HepG2 (cell line): ENCODE measurements around the gene SYNGR2. TPM values are rescaled to one million over a fixed set of nuclear protein-coding genes. Genes with fewer than 3 reads are reported as not detected.
A peak's percentile ranks its signal among the peaks of the same experiment; 100 is the strongest.

Experiments
- ATAC-seq: fragments of 200-7000 bp; cut with Tn5 transposase; 3 replicates; pipeline ENCODE4 v1.9.1; 2020; ENCODE audit warnings: mild to moderate bottlenecking, moderate library complexity
- BruUV-seq: library from RNA; stranded (reverse); fragments of 400-500 nt; replicated peaks from 2 replicates; lab custom pipeline; 2021; lab: Mats Ljungman, UMichigan
- CTCF ChIA-PET: fragments of 300-600 bp; formaldehyde crosslinking; extraction: SDS; loops from one replicate; lab custom pipeline; 2021; ENCODE audit warnings: low total read pairs, inconsistent platforms, low intra/inter-chr PET ratio; lab: Yijun Ruan, JAX
- POLR2A ChIA-PET: fragments of 350-600 bp; sonication (Branson Sonifier 250); formaldehyde crosslinking; loops from one replicate; lab custom pipeline; 2020; ENCODE audit warnings: antibody characterized with exemption, inconsistent platforms; lab: Yijun Ruan, JAX
- DNase-seq: peaks from one replicate; pipeline ENCODE4 v3.0.0-alpha.2; 2015; ENCODE audit warnings: low spot score
- FAIRE-seq: peaks from 3 replicates; lab custom pipeline; 2011; peaks lifted over from hg19 to GRCh38; lab: Jason Lieb, UNC
- H2AFZ ChIP-seq: one replicate; pipeline ENCODE4 v1.6.1; 2011; ENCODE audit warnings: low read length, inconsistent platforms
- H3K27ac ChIP-seq: fragments of 300-600 bp; 3 replicates; pipeline ENCODE4 v1.8.0; 2011; ENCODE audit warnings: mixed run types, mild to moderate bottlenecking, mixed read lengths, low read length, inconsistent platforms; ENCODE audit not compliant: insufficient read depth; ENCODE audit errors: extremely low read length
- H3K27me3 ChIP-seq, 2 experiments: fragments of 200-600 bp in 1 of 2; 2 replicates in 1 of 2; 3 replicates in 1 of 2; pipeline versions ENCODE4 v1.6.0 to v1.8.0; 2011; ENCODE audit warnings: low read length in 2 of 2, mild to moderate bottlenecking in 2 of 2, moderate library complexity in 2 of 2, inconsistent platforms in 1 of 2; ENCODE audit not compliant: insufficient read depth in 2 of 2, control insufficient read depth in 1 of 2
- H3K36me3 ChIP-seq, 2 experiments: fragments of 200-600 bp in 1 of 2; replicated peaks in 1 of 2; 2 replicates in 1 of 2; 3 replicates in 1 of 2; pipeline versions ENCODE4 v1.5.1 to v1.8.0; 2011; ENCODE audit warnings: low read length in 2 of 2, inconsistent platforms in 1 of 2; ENCODE audit not compliant: insufficient read depth in 2 of 2, control insufficient read depth in 1 of 2
- H3K4me1 ChIP-seq: 2 replicates; pipeline ENCODE4 v1.5.1; 2012; ENCODE audit warnings: low read length, inconsistent platforms; ENCODE audit not compliant: insufficient read depth
- H3K4me2 ChIP-seq: 2 replicates; pipeline ENCODE4 v1.6.0; 2011; ENCODE audit warnings: low read depth, low read length, inconsistent platforms
- H3K4me3 ChIP-seq, 3 experiments: fragments of 200-600 bp in 1 of 3; sonication (generic), shearing (Covaris generic) in 1 of 3; replicated peaks in 1 of 3; 2 replicates each; pipeline ENCODE4 v1.5.1; 2011 to 2016; ENCODE audit warnings: low read length in 3 of 3, inconsistent platforms in 2 of 3, low read depth in 2 of 3, mild to moderate bottlenecking in 2 of 3, control low read depth in 1 of 3, mixed read lengths in 1 of 3; ENCODE audit not compliant: insufficient read depth in 1 of 3
- H3K79me2 ChIP-seq: one replicate; pipeline ENCODE4 v1.6.1; 2011; ENCODE audit warnings: low read length, inconsistent platforms; ENCODE audit not compliant: insufficient read depth
- H3K9ac ChIP-seq: 2 replicates; pipeline ENCODE4 v1.6.0; 2011; ENCODE audit warnings: mild to moderate bottlenecking, low read depth, low read length, inconsistent platforms; ENCODE audit not compliant: insufficient read depth
- H3K9me3 ChIP-seq: 2 replicates; pipeline ENCODE4 v1.5.1; 2012; ENCODE audit warnings: mild to moderate bottlenecking, low read length
- H4K20me1 ChIP-seq: 2 replicates; pipeline ENCODE4 v1.6.0; 2011; ENCODE audit warnings: inconsistent platforms, mild to moderate bottlenecking, low read length, moderate library complexity; ENCODE audit not compliant: insufficient read depth
- BCL6 ChIP-seq: IDR thresholded peaks from 2 replicates; pipeline ENCODE4 v1.6.1; 2016; ENCODE audit warnings: missing genetic modification reagents, missing compliant biosample characterization
- EED ChIP-seq: sonication (generic); formaldehyde crosslinking; IDR thresholded peaks from 2 replicates; pipeline ENCODE4 v1.5.0; 2020; ENCODE audit warnings: mild to moderate bottlenecking, missing genetic modification reagents
- MXD1 ChIP-seq: sonication (generic); formaldehyde crosslinking; IDR thresholded peaks from 2 replicates; pipeline ENCODE4 v1.4.0; 2020; ENCODE audit warnings: mild to moderate bottlenecking, missing genetic modification reagents
- PAWR ChIP-seq: sonication (generic); formaldehyde crosslinking; IDR thresholded peaks from 2 replicates; pipeline ENCODE4 v1.4.0; 2020; ENCODE audit warnings: missing genetic modification reagents, mild to moderate bottlenecking, borderline replicate concordance
- PCBP2 ChIP-seq: fragments of 200-400 bp; formaldehyde crosslinking; optimal IDR thresholded peaks from 2 replicates; pipeline ENCODE3; 2018; ENCODE audit warnings: low read length, low read depth; ENCODE audit not compliant: poor library complexity, severe bottlenecking
- TBX2 ChIP-seq: sonication (generic); formaldehyde crosslinking; IDR thresholded peaks from 2 replicates; pipeline ENCODE4 v1.5.0; 2020; ENCODE audit warnings: missing genetic modification reagents, mild to moderate bottlenecking, borderline replicate concordance
- ZBTB42 ChIP-seq: sonication (generic); formaldehyde crosslinking; IDR thresholded peaks from 2 replicates; pipeline ENCODE4 v1.5.0; 2020; ENCODE audit warnings: mild to moderate bottlenecking, missing genetic modification reagents
- ZC3H13 ChIP-seq: sonication (generic); formaldehyde crosslinking; IDR thresholded peaks from 2 replicates; pipeline ENCODE4 v1.8.1; 2023; ENCODE audit warnings: mild to moderate bottlenecking, missing genetic modification reagents, moderate library complexity
- ZFP1 ChIP-seq: IDR thresholded peaks from 2 replicates; pipeline ENCODE4 v1.6.1; 2016
- ZFP36L1 ChIP-seq: sonication (generic); formaldehyde crosslinking; IDR thresholded peaks from 2 replicates; pipeline ENCODE4 v1.8.0; 2022; ENCODE audit warnings: mild to moderate bottlenecking, missing genetic modification reagents, moderate library complexity
- ZNF607 ChIP-seq: sonication (generic); formaldehyde crosslinking; IDR thresholded peaks from 2 replicates; pipeline ENCODE4 v1.5.1; 2020; ENCODE audit warnings: missing genetic modification reagents, mild to moderate bottlenecking, borderline replicate concordance
- ZNF7 ChIP-seq: IDR thresholded peaks from 2 replicates; pipeline ENCODE4 v1.6.1; 2016; ENCODE audit warnings: missing biosample characterization, missing genetic modification reagents
- ZNF766 ChIP-seq: sonication (generic); formaldehyde crosslinking; IDR thresholded peaks from 2 replicates; pipeline ENCODE4 v1.5.0; 2020; ENCODE audit warnings: missing genetic modification reagents, borderline replicate concordance
- ZNF788 ChIP-seq: sonication (generic); formaldehyde crosslinking; IDR thresholded peaks from 2 replicates; pipeline ENCODE4 v1.5.0; 2020; ENCODE audit warnings: mild to moderate bottlenecking, missing genetic modification reagents, borderline replicate concordance
- WGBS: methylation state at CpG from one replicate; pipeline ENCODE4 v1.1.6; 2017; ENCODE audit warnings: low lambda C conversion rate; 5-methylcytosine and 5-hydroxymethylcytosine counted together
- in situ Hi-C: cut with HindIII; loops from 2 replicates; pipeline ENCODE4 v1.10.0; 2017; ENCODE audit warnings: low pct_unique_long_range_greater_than_20kb; ENCODE audit not compliant: extremely low pct_ligation_motif_present
- intact Hi-C: fragments of 100-400 bp; cut with micrococcal nuclease; formaldehyde crosslinking; loops from one replicate; pipeline ENCODE4 v1.10.0; 2022; ENCODE audit not compliant: unreplicated experiment
- polyA plus RNA-seq, 8 experiments: library from polyadenylated mRNA; depleted of rRNA in 3 of 8; stranded (reverse) in 7 of 8; unstranded in 1 of 8; fragments of >200 nt; fragmentation: Illumina TruSeq in 4 of 8; extraction: Trizol in 4 of 8; gene quantifications; 2 replicates each; pipeline versions ENCODE4 v1.2.1 to v1.2.3, GENCODE V29; 2011 to 2016; ENCODE audit warnings: low read depth in 4 of 8, missing spikeins in 1 of 8, mixed read lengths in 1 of 8; ENCODE audit not compliant: insufficient read depth in 1 of 8
- total RNA-seq, 5 experiments: library from RNA; depleted of rRNA; stranded (reverse); fragments of >200 nt; fragmentation: Illumina TruSeq; extraction: Trizol; gene quantifications; 2 replicates each; pipeline ENCODE4 v1.2.3, GENCODE V29; 2016; ENCODE audit warnings: low read depth in 1 of 5

Gene SYNGR2
- total and polyA plus RNA-seq, 2 of the 13 experiments (the other 11 are each of a cell fraction or from before 2014, with no cell fraction given): 46.7 to 170 TPM

GRCh38 chr17:78184351-78184750 lies 16.0 kb downstream of the SYNGR2 start:
- in situ Hi-C loops (no loop called here), intact Hi-C loops (no loop called here)
- H3K36me3 ChIP-seq: peaks cover 6 to 52% of the 10 kb centered on the region in 2 experiments
- peaks cover 15% of the 10 kb centered on the region for H4K20me1 ChIP-seq
- CTCF ChIA-PET: no interaction called here
- no peak overlapping the region for H3K27ac ChIP-seq
- FAIRE-seq: no peak
- peak overlapping the region; percentile 99 for H3K4me2 ChIP-seq
- 95% methylated on average over 10 of the region's 10 CpGs for WGBS
- no peak overlapping the region for H3K9ac ChIP-seq
- no peak overlapping the region for H2AFZ ChIP-seq
- no peak overlapping the region for H3K4me3 ChIP-seq
- ATAC-seq: no peak
- no peak for TF ChIP-seq ZBTB42 (CRISPR knock-in tag)
- TF ChIP-seq BCL6 (CRISPR knock-in tag): no peak
- TF ChIP-seq PCBP2: no peak
- TF ChIP-seq ZNF7: no peak
- TF ChIP-seq MXD1 (CRISPR knock-in tag): no peak
- TF ChIP-seq PAWR (CRISPR knock-in tag): no peak
- no peak for TF ChIP-seq ZC3H13 (CRISPR knock-in tag)
- TF ChIP-seq ZNF766: no peak
- TF ChIP-seq ZFP1 (CRISPR knock-in tag): no peak
- no peak for TF ChIP-seq ZFP36L1 (CRISPR knock-in tag)
- no peaks in the 10 kb centered on the region; a peak in 1 of 5 replicates for H3K27me3 ChIP-seq
- H3K79me2 ChIP-seq: peaks cover 41% of the 10 kb centered on the region
- POLR2A ChIA-PET: no interaction called here
- H3K4me1 ChIP-seq: peaks cover 44% of the 10 kb centered on the region
- no peaks in the 10 kb centered on the region for H3K9me3 ChIP-seq
- BruUV-seq: no TSS peak
- no peak for DNase-seq

GRCh38 chr17:78184868-78185267 lies 16.5 kb downstream of the SYNGR2 start:
- Histone ChIP-seq H2AFZ (no peak overlapping the region), H3K27me3 (no peaks in the 10 kb centered on the region; a peak in 1 of 5 replicates), H3K79me2 (peaks cover 46% of the 10 kb centered on the region), H3K9me3 (no peaks in the 10 kb centered on the region), H3K9ac (no peak overlapping the region), H3K36me3 (peaks cover 6 to 48% of the 10 kb centered on the region in 2 experiments; a peak in 4 of 5 replicates), H4K20me1 (peaks cover 19% of the 10 kb centered on the region), H3K4me1 (peaks cover 50% of the 10 kb centered on the region)
- in situ Hi-C loops: loop anchor here (5.0 kb wide), 1 partner anchor 73 kb away; no protein-coding TSS in a partner anchor
- POLR2A ChIA-PET: no interaction called here
- DNase-seq: no peak
- TF ChIP-seq EED (CRISPR knock-in tag) (peak; percentile 37; the same call in 1 of the 2 replicates), ZNF788 (0 out of 2 replicates have a peak, but pooled peaks have one; percentile 38), ZNF607 (CRISPR knock-in tag) (no peak), TBX2 (CRISPR knock-in tag) (0 out of 2 replicates have a peak, but pooled peaks have one; percentile 26)
- TF ChIP-seq, all 625 proteins: peak for 3
- H3K4me3 ChIP-seq: no peak overlapping the region
- no peak for ATAC-seq
- no peak overlapping the region for H3K27ac ChIP-seq
- CTCF ChIA-PET: no interaction called here
- H3K4me2 ChIP-seq: peak overlapping the region; percentile 99
- WGBS: 95% methylated on average over 9 of the region's 9 CpGs
- BruUV-seq: no TSS peak
- FAIRE-seq: no peak
- intact Hi-C loops: loop anchor here (5.0 kb wide), 1 partner anchor 73 kb away; no protein-coding TSS in a partner anchor
